Measurements from ENCODE around the gene FADS2.
"Not testable (repeated sequence)": the region's sequence is repeated elsewhere in the genome, so short reads cannot be mapped to it uniquely, and the experiment has no call there.

FADS2 gene

DNA sequence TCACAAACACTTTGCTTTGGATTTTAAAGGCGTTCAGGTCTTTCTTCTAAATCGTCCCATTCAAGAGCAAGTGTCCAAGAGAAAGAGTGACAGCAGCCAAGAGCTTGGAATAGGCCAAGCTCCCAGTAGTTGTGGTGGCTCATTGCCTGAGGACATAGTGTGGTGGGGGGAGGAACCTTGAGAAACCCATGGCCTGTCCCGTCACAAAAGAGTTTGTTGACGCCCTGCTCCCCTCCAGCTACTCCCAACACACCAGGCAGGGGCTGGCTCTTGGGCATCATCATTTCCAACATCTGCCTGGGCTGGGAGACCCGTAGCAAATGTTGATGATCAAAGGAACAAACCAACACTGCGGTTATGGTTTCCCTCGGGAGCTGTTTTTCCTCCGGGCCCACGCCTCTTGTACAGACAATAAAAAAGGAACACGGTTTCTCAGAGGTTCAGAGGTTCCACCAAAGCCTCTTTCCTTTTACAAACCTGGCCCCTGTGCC lies 42.5 kb downstream of the FADS2 start:
- no peak for DNase-seq

- peak; percentile 80 for DNase-seq
These were observed 43.1 kb downstream of the FADS2 start for GRCh38 chr11:61871158-61871597.

- no peak for DNase-seq
These were observed 45.0 kb downstream of the FADS2 start for GRCh38 chr11:61872935-61873565.

DNA sequence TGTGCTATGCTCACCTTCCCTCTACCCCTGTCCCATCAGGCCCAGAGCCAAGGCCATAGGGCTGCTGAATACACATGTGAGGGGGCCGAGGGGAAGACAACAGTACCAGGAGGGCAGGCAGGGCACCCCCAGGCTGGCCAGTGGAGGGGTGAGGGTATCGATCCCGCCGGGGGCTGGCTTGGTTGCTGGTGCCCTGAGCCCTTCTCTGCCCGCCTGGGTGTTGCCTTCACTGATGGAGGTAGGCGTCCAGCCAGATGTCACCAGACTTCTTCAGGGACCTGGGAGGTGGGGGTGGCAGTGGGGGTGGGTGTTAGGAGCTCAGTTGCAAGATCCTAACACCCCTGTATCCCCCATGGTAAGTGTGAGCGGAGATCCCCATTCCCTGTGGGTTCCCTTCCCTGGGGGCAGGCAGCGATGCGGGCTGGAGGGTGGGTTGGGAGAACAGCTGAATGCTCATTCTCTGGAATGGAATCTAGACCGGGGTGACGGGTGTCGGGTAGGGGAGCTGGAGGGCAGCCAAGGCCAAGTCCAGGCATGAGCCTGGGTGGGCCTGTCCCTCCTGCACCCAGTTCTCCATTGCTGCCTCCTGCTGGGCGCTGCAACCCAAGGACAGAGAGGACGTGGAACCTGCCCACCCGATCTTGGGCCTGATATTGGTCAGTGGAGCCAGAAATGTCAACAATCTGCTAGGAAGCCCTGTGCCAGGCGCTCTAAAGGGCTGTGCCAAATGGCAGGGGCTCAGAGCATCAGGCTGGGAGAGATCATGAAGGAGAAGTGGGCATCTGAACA lies 45.7 kb downstream of the FADS2 start:
- no peak for DNase-seq

- no peak for DNase-seq
These were observed 46.3 kb downstream of the FADS2 start for GRCh38 chr11:61874377-61874809.

DNA sequence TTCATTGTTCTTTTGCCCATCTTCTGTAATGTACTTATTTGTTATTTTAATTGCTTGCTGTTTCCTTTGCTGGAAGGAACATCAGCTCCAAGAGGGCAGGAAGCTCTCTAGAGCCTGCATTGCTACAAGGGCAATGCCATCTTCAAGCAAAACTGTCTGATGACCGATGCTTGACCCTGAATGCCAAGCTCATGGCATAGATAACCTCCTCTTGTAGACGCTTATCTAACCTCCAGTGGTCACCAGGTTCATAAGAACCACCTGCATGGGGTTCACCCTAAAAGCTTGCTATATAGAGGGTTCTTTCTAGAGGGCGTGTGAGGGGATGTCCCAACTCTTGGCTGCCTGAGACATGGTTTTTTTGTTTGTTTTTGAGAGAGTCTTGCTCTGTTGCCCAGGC lies 46.8 kb downstream of the FADS2 start:
- DNase-seq: no peak

- DNase-seq: no peak
These were observed 47.6 kb downstream of the FADS2 start for GRCh38 chr11:61875698-61876097.

DNA sequence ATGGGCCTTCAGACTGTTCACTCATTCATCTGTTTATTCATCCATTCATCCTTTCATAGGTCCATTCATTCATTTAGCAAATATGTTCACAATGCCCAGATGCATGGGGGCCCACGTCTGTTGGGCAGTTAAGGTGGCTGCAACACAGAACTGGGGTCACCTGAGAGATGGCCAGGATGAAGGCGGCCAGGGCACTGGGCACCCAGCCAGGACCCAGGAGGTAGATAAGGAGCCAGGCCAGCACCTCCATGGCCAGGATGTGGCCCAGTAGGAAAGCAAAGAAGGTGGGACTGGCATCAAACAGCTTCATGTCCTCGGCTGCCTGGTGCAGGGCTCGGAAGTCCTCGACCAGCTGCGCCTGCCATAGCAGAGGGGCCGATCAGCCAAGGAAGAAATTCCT lies 51.1 kb downstream of the FADS2 start:
- DNase-seq: no peak

DNA sequence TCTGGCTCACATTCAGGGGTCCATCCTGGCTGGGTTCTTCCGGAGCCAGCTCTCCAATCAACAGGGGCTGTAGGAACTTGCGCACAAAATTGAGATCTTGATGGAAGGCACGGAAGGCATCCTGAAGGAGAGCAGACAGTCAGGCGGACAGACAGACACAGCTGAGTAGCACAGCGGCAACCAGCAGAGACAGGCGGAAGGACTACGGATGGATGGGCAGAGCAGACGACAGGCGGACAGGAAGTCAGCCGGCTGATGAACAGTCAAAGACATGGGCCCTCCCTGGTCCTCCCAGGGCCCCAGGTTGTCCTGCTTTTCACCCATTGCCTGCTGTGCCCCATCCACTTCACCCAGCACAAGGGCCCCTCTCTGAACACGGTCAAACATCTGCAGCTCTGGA lies 51.9 kb downstream of the FADS2 start:
- DNase-seq: no peak

- no peak for DNase-seq
These were observed 52.4 kb downstream of the FADS2 start for GRCh38 chr11:61880454-61880853.

- DNase-seq: no peak
These were observed 53.3 kb downstream of the FADS2 start for GRCh38 chr11:61881397-61881796.

GRCh38 chr11:61882267-61882666 lies 54.2 kb downstream of the FADS2 start:
- not testable (repeated sequence) for DNase-seq

DNA sequence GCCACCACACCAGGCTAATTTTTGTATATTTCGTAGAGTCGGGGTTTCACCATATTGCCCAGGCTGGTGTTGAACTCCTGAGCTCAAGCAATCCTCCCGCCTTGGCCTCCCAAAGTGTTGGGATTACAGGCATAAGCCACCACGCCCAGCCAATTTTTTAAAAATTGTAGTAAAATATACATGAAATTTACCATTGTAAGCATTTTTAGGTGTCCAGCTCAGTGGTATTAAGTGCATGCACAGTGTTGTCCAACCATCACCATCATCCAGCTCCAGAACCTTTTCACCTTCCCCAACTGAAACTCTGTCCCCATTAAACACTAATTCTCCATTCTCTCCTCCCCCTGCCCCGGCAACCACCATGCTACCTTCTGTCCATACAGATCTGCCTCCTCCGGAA lies 54.8 kb downstream of the FADS2 start:
- DNase-seq: no peak

- DNase-seq: no peak
These were observed 55.2 kb downstream of the FADS2 start for GRCh38 chr11:61883327-61883726.

DNA sequence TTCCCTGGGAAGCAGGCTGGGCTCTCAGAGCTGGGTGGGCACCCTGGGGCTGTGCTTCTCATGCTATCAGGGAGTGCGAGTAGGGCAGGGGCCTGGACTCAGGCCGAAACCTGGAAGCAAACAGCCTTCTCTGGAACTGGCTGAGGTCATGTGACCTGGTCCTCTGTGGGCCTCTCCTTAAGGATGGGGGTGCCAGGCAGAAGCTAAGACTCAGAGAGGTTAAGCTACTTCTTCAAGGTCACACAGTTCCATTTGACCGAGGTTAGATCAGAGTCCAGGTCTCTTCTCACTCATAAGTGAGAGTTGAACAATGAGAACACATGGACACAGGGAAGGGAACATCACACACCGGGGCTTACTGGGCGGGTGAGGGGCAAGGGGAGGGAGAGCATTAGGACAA lies 55.8 kb downstream of the FADS2 start:
- DNase-seq: no peak

DNA sequence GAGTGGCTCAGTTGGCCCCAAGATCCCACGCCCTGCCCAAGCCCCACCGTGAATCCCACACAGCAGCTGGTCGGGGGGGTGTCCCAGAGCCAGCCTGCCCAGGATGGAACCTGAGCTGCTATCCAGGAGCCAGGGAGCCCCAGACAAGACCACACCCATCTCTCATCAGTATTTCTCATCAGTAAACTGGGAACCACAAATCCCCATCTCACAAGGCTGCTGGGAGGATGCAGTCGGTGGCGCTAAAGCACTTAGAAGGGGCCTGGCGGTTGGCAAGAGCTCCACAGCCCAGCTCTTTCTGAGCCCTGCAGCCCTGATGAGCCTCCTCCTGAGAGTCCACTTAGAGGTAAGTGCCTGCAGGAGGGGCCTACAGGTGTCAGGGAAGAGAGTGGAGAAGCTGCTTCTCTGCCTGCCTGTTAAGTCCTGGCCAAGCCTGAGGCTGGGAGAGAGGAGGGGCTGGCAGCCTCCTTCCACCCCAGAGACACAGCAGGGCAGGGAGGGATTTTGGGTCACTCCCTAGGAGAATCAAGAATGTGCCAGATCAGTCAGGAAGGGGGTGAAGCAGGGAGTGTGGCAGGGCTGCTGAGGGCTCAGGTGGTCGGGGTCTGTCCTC lies 57.2 kb downstream of the FADS2 start:
- peak; percentile 21 for DNase-seq

- no peak for DNase-seq
These were observed 57.9 kb downstream of the FADS2 start for GRCh38 chr11:61885784-61886580.

DNA sequence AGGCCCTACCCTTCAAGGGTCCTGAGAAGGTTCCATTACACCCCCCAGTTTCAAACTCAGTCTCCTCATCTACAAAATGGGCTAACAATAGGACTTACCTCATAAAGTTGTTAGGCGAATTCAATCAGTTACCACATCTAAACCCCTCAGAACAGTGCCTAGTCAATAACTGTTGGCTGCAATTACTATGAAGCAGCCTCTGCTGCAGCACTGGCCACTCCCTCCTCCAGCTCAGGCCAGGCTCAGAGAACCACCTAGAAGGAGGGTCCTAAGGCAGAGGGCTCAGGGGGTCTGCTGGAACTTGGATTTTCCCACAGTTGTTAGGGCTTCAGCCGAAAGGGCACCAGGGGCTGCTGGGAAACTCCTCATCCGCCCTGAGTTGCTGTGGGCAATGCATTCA lies 58.5 kb downstream of the FADS2 start:
- no peak for DNase-seq

DNA sequence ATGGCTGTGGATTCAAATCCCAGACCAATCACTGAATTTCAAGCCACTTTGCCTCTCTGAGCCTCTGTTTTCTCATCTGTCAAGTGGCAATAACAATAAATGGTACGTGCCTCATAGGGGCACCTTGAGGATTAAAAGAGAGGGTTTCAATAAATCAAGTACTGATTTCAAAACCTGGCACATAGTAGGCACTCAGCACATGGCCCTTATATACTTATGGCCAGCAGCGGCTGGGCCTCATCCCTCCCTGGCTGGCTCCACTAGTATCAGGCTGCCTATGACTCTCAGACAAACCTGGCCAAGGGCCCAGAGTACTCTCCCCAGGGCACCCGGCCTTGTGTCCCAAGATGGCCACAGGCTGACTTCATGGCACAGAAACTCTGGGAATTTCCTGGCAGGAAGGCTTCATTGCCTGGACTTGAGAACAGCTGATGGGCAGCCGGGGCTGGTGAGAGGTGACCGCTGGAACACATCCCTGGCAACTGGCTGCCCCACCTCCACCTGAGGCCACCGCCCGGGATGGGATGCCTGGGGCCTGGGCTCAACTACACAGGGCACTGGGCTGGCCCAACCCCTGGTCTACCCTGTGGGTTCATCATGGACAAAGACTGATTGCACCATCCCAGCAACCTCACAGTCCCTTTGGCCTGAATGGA lies 59.9 kb downstream of the FADS2 start:
- DNase-seq: no peak

- no peak for DNase-seq
These were observed 60.5 kb downstream of the FADS2 start for GRCh38 chr11:61888590-61888989.

- DNase-seq: no peak
These were observed 61.7 kb downstream of the FADS2 start for GRCh38 chr11:61889831-61890230.

- peak; percentile 38 for DNase-seq
These were observed 62.6 kb downstream of the FADS2 start for GRCh38 chr11:61890529-61891330.
